Keratinocyte (primary cell): ENCODE measurements around the gene TNKS1BP1.

Source experiments
- EZH2 ChIP-seq: IDR thresholded peaks from one replicate; pipeline ENCODE4 v1.6.1; 2012; ENCODE audit warnings: inconsistent platforms, mild to moderate bottlenecking, low read length, moderate library complexity
- TF ChIP-seq, protein P1 (sequence below), 3 experiments: IDR thresholded peaks in 1 of 3; conservative IDR thresholded peaks in 1 of 3; optimal IDR thresholded peaks in 1 of 3; 2 replicates in 2 of 3; 3 replicates in 1 of 3; pipeline versions ENCODE3 to v1.5.1; 2011; ENCODE audit warnings: low read length in 3 of 3, mild to moderate bottlenecking in 3 of 3, moderate library complexity in 2 of 3, control low read depth in 1 of 3, inconsistent platforms in 1 of 3; ENCODE audit not compliant: insufficient read depth in 2 of 3; ENCODE audit errors: extremely low read depth in 1 of 3

DNA sequence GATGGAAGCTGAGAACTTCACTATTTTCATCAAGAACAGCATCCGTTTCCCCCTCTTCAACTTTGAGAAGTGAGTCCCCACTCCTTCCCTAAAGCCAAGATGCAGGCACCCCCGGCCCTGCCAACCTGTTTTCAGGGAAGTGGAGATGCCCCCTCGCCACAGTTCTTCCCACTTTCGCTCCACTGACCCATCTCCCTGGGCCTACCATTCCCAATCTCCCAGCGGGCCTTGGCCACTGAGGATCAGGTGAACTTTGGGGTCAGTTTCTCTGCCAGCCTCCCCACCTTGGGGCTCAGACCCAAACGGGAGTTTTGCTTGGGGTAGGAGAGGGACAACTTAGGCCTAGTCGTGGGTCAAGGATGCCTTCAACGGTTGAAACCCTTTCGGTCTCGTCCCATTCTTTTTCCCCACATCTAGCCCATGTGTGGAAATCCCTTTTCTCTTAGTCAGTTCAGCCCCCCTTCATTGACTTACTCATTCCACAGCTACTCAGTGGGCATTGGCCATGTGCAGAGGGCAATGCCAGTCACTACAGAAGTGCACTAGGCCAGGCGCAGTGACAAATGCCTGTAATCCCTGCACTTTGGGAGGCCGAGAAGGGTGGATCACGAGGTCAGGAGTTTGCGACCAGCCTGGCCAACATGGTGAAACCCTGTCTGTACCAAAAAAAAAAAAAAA lies 24.0 kb upstream of the TNKS1BP1 start:
- TF ChIP-seq, protein P1, sequence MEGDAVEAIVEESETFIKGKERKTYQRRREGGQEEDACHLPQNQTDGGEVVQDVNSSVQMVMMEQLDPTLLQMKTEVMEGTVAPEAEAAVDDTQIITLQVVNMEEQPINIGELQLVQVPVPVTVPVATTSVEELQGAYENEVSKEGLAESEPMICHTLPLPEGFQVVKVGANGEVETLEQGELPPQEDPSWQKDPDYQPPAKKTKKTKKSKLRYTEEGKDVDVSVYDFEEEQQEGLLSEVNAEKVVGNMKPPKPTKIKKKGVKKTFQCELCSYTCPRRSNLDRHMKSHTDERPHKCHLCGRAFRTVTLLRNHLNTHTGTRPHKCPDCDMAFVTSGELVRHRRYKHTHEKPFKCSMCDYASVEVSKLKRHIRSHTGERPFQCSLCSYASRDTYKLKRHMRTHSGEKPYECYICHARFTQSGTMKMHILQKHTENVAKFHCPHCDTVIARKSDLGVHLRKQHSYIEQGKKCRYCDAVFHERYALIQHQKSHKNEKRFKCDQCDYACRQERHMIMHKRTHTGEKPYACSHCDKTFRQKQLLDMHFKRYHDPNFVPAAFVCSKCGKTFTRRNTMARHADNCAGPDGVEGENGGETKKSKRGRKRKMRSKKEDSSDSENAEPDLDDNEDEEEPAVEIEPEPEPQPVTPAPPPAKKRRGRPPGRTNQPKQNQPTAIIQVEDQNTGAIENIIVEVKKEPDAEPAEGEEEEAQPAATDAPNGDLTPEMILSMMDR (optimal IDR thresholded peaks at IDR 0.05 in 1 of 3, IDR thresholded peaks at IDR 0.05 in 1 of 3, conservative IDR thresholded peaks at IDR 0.05 in 1 of 3; ENCODE audit: extremely low read depth in 1 of 3, insufficient read depth in 2 of 3, low read length in 3 of 3), result no peak
- no peak for TF ChIP-seq EZH2
